Keratinocyte (primary cell): ENCODE results near the gene ADD2. TPM values are rescaled to one million over a fixed set of nuclear protein-coding genes. Genes with fewer than 3 reads are reported as not detected.

Source experiments
- DNase-seq: peaks from one replicate; pipeline ENCODE4 v3.0.0-alpha.2; 2011; ENCODE audit warnings: low read depth, missing footprints, low spot score
- FAIRE-seq: peaks from 2 replicates; lab custom pipeline; 2011; peaks lifted over from hg19 to GRCh38; lab: Jason Lieb, UNC
- H2AFZ ChIP-seq: 2 replicates; pipeline ENCODE4 v1.6.0; 2012; ENCODE audit warnings: low read length, control low read depth, inconsistent platforms; ENCODE audit not compliant: control insufficient read depth
- H3K27ac ChIP-seq: 2 replicates; pipeline ENCODE4 v1.5.1; 2011; ENCODE audit warnings: low read length; ENCODE audit not compliant: control insufficient read depth, insufficient read depth
- H3K27me3 ChIP-seq: 3 replicates; pipeline ENCODE4 v1.6.0; 2011; ENCODE audit warnings: low read length; ENCODE audit not compliant: control insufficient read depth, insufficient read depth; ENCODE audit errors: extremely low read depth
- H3K36me3 ChIP-seq, 2 experiments: 2 replicates in 1 of 2; 3 replicates in 1 of 2; pipeline ENCODE4 v1.5.1; 2011; ENCODE audit warnings: low read length in 2 of 2, mild to moderate bottlenecking in 1 of 2; ENCODE audit not compliant: control insufficient read depth in 2 of 2, insufficient read depth in 2 of 2; ENCODE audit errors: extremely low read depth in 1 of 2
- H3K4me1 ChIP-seq: 3 replicates; pipeline ENCODE4 v1.5.1; 2011; ENCODE audit warnings: low read length; ENCODE audit not compliant: control insufficient read depth, insufficient read depth; ENCODE audit errors: extremely low read depth
- H3K4me2 ChIP-seq: 3 replicates; pipeline ENCODE4 v1.6.0; 2011; ENCODE audit warnings: low read depth, low read length; ENCODE audit not compliant: control insufficient read depth, insufficient read depth; ENCODE audit errors: extremely low read depth
- H3K4me3 ChIP-seq, 3 experiments: fragments of 200-600 bp in 1 of 3; sonication (generic) in 1 of 3; 2 replicates in 2 of 3; 3 replicates in 1 of 3; pipeline ENCODE4 v1.5.1; 2011 to 2016; ENCODE audit warnings: low read length in 3 of 3, mild to moderate bottlenecking in 3 of 3, control low read depth in 2 of 3, inconsistent platforms in 1 of 3, low read depth in 1 of 3, mixed read lengths in 1 of 3, mixed run types in 1 of 3, moderate library complexity in 1 of 3; ENCODE audit not compliant: control insufficient read depth in 2 of 3, insufficient read depth in 2 of 3; ENCODE audit errors: extremely low read depth in 1 of 3
- H3K79me2 ChIP-seq: 2 replicates; pipeline ENCODE4 v1.6.0; 2012; ENCODE audit warnings: low read length; ENCODE audit not compliant: control insufficient read depth, insufficient read depth
- H3K9ac ChIP-seq: 3 replicates; pipeline ENCODE4 v1.6.0; 2011; ENCODE audit warnings: low read length; ENCODE audit not compliant: control insufficient read depth, insufficient read depth; ENCODE audit errors: extremely low read depth
- H3K9me1 ChIP-seq: 3 replicates; pipeline ENCODE4 v1.6.0; 2011; ENCODE audit warnings: low read length; ENCODE audit not compliant: control insufficient read depth, insufficient read depth; ENCODE audit errors: extremely low read depth
- H3K9me3 ChIP-seq: 2 replicates; pipeline ENCODE4 v1.5.1; 2012; ENCODE audit warnings: low read depth, low read length; ENCODE audit not compliant: control insufficient read depth
- H4K20me1 ChIP-seq: 3 replicates; pipeline ENCODE4 v1.6.0; 2011; ENCODE audit warnings: low read length; ENCODE audit not compliant: control insufficient read depth, insufficient read depth; ENCODE audit errors: extremely low read depth
- EZH2 ChIP-seq: IDR thresholded peaks from one replicate; pipeline ENCODE4 v1.6.1; 2012; ENCODE audit warnings: inconsistent platforms, mild to moderate bottlenecking, low read length, moderate library complexity
- dilution Hi-C: fragments of 300-500 bp; cut with MboI; formaldehyde crosslinking; loops from one replicate; pipeline ENCODE4 v1.7.0; 2020; ENCODE audit warnings: low sequenced_read_pairs; ENCODE audit not compliant: extremely low pct_ligation_motif_present
- polyA plus RNA-seq, 5 experiments: library from polyadenylated mRNA; depleted of rRNA in 3 of 5; stranded (reverse) in 3 of 5; stranded (forward) in 1 of 5; unstranded in 1 of 5; fragments of >200 nt; gene quantifications; 1 replicate in 1 of 5; 2 replicates in 3 of 5; 3 replicates in 1 of 5; pipeline versions ENCODE4 v1.2.1 to v1.2.3, GENCODE V29; 2011 to 2012; ENCODE audit warnings: missing spikeins in 2 of 5, low read depth in 1 of 5, low replicate concordance in 1 of 5
- TF ChIP-seq, protein P1 (sequence below), 3 experiments: IDR thresholded peaks in 1 of 3; conservative IDR thresholded peaks in 1 of 3; optimal IDR thresholded peaks in 1 of 3; 2 replicates in 2 of 3; 3 replicates in 1 of 3; pipeline versions ENCODE3 to v1.5.1; 2011; ENCODE audit warnings: low read length in 3 of 3, mild to moderate bottlenecking in 3 of 3, moderate library complexity in 2 of 3, control low read depth in 1 of 3, inconsistent platforms in 1 of 3; ENCODE audit not compliant: insufficient read depth in 2 of 3; ENCODE audit errors: extremely low read depth in 1 of 3

Gene ADD2
- polyA plus RNA-seq, 1 donor (not counting 4 experiments of a cell fraction or from before 2014, with no cell fraction given) = 0.05 TPM

DNA sequence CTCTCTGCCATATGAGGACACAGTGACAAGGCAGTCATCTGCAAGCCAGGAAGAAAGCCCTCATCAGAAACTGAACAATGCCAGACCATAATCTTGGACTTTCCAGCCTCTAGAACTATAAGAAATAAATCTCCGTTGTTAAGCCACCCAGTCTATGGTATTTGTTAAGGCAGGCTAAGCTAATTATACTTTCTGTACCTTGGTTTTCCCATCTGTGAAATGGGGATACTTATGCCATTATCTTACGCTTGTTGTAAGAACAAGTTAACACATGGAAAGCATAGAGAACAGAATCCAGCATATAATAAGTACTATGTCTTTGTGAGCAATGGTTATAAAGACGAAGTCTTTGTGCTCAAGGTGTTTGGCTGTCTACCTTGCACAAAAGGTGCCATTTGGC is 8.3 kb upstream of the ADD2 start:
- Histone ChIP-seq H3K27me3 (no peaks in the 10 kb centered on the region), H2AFZ (no peak overlapping the region), H3K79me2 (no peaks in the 10 kb centered on the region), H3K36me3 (no peaks in the 10 kb centered on the region), H4K20me1 (no peaks in the 10 kb centered on the region), H3K4me1 (peaks cover 25% of the 10 kb centered on the region), H3K9me1 (no peaks in the 10 kb centered on the region), H3K9ac (no peak overlapping the region), H3K9me3 (no peaks in the 10 kb centered on the region), H3K4me2 (no peak overlapping the region), H3K4me3 (no peak overlapping the region), H3K27ac (no peak overlapping the region)
- dilution Hi-C loops = loop anchor here (25.0 kb wide), 1 partner anchor 464 kb away; the partner anchor contains the start of gene FAM136A
- no peak for DNase-seq
- no peak for FAIRE-seq
- no peak for TF ChIP-seq EZH2

DNA sequence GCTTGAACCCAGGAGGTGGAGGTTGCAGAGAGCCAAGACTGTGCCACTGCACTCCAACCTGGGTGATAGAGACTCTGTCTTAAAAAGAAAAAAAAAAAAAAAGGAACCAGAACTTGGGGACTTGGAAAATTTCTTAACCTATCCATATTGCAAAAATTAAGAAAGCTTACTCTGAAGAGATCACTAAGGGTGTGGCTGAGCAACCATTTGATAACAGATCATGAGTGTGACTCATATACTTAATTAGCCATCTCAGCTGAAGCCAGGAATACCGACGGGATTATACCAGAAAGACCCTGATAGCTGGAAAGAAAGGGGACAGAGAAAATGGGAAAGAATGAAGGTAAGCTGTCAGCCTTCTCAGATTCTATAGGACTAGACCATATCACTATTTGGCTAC is 7.1 kb upstream of the ADD2 start:
- no peak for DNase-seq
- Histone ChIP-seq H3K9ac (no peak overlapping the region), H3K36me3 (no peaks in the 10 kb centered on the region), H3K4me3 (no peak overlapping the region), H3K79me2 (no peaks in the 10 kb centered on the region), H3K4me1 (peaks cover 19% of the 10 kb centered on the region), H3K4me2 (no peak overlapping the region), H3K27ac (no peak overlapping the region), H2AFZ (no peak overlapping the region), H3K9me1 (no peaks in the 10 kb centered on the region), H3K27me3 (no peaks in the 10 kb centered on the region), H3K9me3 (no peaks in the 10 kb centered on the region), H4K20me1 (no peaks in the 10 kb centered on the region)
- TF ChIP-seq, protein P1, sequence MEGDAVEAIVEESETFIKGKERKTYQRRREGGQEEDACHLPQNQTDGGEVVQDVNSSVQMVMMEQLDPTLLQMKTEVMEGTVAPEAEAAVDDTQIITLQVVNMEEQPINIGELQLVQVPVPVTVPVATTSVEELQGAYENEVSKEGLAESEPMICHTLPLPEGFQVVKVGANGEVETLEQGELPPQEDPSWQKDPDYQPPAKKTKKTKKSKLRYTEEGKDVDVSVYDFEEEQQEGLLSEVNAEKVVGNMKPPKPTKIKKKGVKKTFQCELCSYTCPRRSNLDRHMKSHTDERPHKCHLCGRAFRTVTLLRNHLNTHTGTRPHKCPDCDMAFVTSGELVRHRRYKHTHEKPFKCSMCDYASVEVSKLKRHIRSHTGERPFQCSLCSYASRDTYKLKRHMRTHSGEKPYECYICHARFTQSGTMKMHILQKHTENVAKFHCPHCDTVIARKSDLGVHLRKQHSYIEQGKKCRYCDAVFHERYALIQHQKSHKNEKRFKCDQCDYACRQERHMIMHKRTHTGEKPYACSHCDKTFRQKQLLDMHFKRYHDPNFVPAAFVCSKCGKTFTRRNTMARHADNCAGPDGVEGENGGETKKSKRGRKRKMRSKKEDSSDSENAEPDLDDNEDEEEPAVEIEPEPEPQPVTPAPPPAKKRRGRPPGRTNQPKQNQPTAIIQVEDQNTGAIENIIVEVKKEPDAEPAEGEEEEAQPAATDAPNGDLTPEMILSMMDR (optimal IDR thresholded peaks at IDR 0.05 in 1 of 3, IDR thresholded peaks at IDR 0.05 in 1 of 3, conservative IDR thresholded peaks at IDR 0.05 in 1 of 3; ENCODE audit: extremely low read depth in 1 of 3, insufficient read depth in 2 of 3, low read length in 3 of 3) = no peak
- no peak for TF ChIP-seq EZH2
- no peak for FAIRE-seq
- dilution Hi-C loops = loop anchor here (25.0 kb wide), 1 partner anchor 463 kb away; the partner anchor contains the start of gene FAM136A
